ENCODE data around the gene GPR132.
"Not testable (repeated sequence)": the region's sequence is repeated elsewhere in the genome, so short reads cannot be mapped to it uniquely, and the experiment has no call there.

GPR132 gene

DNA sequence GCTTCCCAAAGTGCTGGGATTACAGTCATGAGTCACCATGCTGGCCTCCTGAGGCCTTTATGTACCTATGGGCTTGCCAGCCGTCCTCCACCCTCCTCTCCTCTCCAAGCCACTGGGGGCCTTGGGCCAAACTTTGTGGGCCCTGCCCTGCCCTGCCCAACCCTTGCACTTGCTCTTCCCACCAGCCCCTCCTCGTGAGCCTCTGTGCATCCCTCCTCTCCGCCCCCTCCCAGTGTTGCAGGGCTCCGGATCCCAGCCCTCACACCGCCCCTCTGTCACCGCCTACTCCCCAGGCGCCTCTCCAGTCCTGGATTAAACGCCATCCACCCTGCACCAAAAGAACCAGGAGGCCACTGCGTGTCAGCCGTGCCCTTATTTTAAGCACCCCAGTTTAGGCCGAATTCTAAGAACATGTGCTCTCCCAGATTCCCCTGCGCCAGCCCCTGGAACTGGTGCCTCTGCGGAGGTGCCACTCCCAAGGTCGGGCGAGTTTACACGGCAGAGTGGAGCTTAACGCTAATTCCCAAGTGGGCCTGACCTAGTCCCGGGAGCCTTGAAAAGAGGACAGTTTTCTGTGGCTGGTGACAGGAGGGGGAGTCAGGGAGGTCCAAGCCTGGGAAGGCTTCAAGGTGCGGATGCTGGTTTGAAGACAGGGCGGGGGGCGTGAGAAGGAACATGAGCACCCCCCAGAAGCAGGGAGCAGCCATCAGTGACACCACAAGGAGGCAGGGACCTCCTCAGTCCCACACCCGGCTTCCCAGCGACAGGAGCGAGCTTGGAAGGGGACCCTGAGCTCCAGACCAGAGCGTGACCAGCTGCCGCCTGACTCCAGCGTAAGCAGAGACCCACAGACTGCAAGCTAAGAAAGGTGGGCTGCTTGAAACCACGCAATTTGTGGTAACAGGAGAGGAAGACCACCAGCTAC lies 23.1 kb downstream of the GPR132 start:
- DNase-seq (ENCODE audit: low read depth in 2 of 2) = no peak

- no peak for DNase-seq (ENCODE audit: low read depth in 2 of 2)
These were observed 25.6 kb downstream of the GPR132 start for GRCh38 chr14:105039458-105040205.

GRCh38 chr14:105035616-105036015 lies 29.6 kb downstream of the GPR132 start:
- not testable (repeated sequence) for DNase-seq (ENCODE audit: low read depth in 2 of 2)

- no peak for DNase-seq (ENCODE audit: low read depth in 2 of 2)
These were observed 30.8 kb downstream of the GPR132 start for GRCh38 chr14:105034315-105035039.

DNA sequence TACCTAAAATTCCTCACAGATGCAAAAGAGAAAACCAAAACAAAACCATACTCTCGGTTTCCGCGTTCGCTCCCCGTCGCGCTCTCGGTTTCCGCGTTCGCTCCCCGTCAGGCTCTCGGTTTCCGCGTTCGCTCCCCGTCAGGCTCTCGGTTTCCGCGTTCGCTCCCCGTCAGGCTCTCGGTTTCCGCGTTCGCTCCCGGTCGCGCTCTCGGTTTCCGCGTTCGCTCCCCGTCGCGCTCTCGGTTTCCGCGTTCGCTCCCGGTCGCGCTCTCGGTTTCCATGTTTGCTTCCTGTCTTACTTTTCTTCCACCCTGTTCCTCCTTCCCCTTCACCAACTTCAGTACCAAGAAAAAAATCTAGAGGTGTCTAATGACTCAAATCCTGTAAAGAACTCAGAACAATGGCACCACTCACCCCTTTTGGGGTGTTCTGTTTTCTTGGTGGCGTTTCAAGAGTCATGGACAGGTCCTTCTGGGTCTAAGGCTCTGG lies 31.8 kb downstream of the GPR132 start:
- not testable (repeated sequence) for DNase-seq (ENCODE audit: low read depth in 2 of 2)

GRCh38 chr14:105032451-105032901 lies 32.8 kb downstream of the GPR132 start:
- DNase-seq (ENCODE audit: low read depth in 2 of 2) = not testable (repeated sequence)

DNA sequence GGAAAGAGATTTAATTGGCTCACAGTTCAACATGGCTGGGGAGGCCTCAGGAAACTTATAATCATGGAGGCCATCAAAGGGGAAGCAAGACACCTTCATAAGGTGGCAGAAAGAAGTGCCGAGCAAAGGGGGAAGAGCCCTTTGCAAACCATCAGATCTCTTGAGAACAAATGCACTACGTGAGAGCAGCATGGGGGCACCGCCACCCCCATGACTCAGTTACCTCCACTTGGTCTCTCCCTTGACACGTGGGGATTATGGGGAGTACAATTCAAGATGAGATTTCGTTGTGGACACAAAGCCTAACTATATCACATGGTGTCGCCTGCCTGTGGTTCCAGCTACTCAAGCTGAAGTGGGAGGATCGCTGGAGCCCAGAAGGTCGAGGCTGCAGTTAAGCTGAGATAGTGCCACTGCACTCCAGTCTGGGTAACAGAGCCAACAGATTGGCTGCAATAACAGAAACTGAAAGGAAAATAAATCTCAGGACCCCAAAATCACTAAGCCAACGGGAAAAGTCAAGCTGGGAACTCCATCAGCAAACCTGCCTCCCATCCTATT lies 34.3 kb downstream of the GPR132 start:
- no peak for DNase-seq (ENCODE audit: low read depth in 2 of 2)

- no peak for DNase-seq (ENCODE audit: low read depth in 2 of 2)
These were observed 35.0 kb downstream of the GPR132 start for GRCh38 chr14:105030194-105030593.

DNA sequence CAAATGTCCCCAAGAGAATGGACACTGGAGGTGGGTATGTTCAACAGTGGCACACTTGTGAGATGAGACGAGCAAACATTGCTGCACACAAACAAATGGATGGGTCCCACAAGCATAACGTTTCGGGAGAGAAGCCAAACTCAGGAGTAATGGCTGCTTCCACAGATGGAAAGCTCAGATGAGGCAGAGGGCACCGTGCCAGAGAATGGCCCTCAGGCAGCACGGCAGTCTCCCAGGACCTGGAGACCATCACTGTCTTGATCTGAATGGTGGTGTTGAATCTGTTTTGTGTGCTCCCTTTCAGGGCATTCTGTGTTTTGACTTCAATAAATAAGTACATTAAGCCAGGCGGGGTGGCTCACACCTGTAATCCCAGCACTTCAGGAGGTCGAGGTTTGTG lies 35.8 kb downstream of the GPR132 start:
- DNase-seq (ENCODE audit: low read depth in 2 of 2) = no peak

DNA sequence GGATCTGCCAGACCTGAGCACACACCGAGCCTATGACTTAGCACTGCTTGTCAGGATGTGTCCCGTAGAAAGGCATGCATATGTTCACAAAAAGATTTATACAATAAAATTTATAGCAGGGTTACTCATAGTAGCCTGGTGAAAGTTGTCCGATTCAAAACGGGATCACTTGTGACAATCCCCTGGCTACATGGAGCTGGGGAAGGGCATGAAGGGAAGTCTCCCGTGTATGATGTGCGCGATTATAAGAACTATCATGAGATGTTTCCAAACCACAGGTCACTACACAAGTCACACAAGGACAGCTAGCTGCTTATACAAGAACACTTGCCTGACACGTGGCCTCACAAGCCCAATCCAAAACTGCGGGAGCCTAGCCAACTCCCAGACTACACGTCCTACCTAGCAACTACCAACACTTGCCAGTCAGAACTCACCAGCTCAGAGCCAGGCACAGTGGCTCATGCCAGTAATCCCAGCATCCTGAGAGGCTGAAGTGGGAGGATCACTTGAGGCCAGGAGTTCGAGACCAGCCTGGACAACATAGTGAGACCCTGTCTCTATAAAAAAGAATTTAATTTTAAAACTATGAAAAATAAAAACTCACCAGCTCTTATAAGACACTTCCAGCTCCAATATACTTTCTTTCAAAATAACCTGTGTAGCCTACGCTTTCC lies 36.8 kb downstream of the GPR132 start:
- no peak for DNase-seq (ENCODE audit: low read depth in 2 of 2)

GRCh38 chr14:105027718-105028117 lies 37.5 kb downstream of the GPR132 start:
- not testable (repeated sequence) for DNase-seq (ENCODE audit: low read depth in 2 of 2)

- no peak for DNase-seq (ENCODE audit: low read depth in 2 of 2)
These were observed 38.2 kb downstream of the GPR132 start for GRCh38 chr14:105026802-105027563.

DNA sequence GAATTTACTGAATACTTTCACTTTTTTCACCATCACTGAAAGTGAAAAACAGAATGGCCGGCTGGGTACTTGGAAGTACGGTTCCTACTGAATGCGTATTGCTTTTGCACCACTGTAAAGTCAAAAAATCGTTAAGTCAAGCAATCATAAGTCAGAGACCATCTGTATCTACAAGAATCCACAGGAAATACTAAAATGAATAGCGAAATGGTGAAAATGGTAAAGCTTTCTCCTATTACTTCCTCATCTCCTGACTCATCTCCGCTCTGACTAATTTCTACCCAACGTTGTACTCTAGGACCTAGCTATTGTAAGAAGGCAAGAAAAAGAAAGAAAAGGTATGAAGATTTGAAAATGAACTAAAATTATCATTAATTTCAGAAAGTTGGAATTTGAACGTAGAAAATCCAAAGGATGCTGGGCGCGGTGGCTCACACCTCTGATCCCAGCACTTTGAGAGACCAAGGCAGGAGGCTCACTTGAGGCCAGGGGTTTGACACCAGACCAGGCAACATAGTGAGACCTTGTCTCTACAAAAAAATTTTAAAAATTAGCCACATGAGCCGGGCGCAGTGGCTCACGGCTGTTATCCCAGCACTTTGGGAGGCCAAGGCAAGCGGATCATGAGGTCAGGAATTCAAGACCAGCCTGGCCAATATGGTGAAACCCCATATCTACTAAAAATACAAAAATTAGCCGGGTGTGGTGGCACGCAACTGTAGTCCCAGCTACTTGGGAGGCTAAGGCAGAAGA lies 39.0 kb downstream of the GPR132 start:
- DNase-seq (ENCODE audit: low read depth in 2 of 2) = no peak

DNA sequence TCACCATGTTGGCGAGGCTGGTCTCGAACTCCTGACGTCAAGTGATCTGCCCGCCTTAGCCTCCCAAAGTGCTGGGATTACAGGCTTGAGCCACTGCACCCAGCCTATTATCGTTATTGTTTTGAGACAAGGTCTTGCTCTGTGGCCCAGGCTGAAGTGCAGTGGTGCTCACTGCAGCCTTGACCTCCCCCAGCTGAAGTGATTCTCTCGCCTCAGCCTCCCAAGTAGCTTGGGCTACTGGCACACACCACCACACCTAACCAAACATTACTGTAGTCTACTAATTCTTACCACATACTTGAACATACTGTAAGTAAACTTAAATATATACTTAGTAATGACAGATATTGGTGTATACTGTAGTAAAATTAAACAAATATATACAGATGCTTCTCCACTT lies 39.8 kb downstream of the GPR132 start:
- no peak for DNase-seq (ENCODE audit: low read depth in 2 of 2)

- no peak for DNase-seq (ENCODE audit: low read depth in 2 of 2)
These were observed 41.3 kb downstream of the GPR132 start for GRCh38 chr14:105023791-105024480.

- DNase-seq (ENCODE audit: low read depth in 2 of 2) = no peak
These were observed 42.1 kb downstream of the GPR132 start for GRCh38 chr14:105023144-105023543.

DNA sequence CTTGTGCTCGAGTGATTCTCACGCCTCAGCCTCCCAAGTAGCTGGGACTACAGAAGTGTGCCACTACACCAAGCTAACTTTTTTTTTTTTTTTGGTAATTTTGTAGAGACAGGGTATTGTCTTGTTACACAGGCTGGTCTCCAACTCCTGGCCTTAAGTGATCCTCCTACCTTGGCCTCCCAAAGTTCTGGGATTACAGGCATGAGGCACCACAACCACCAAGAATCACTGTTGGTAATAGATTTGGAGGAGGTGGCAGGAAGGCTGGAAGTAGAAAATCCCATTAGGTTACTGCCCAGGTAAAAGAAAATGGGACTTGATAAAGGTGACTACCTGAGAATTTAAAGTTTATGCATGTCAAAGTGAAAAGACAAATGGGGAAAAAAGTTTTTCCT lies 43.0 kb downstream of the GPR132 start:
- DNase-seq (ENCODE audit: low read depth in 2 of 2) = no peak

GRCh38 chr14:105021656-105022275 lies 43.5 kb downstream of the GPR132 start:
- DNase-seq (ENCODE audit: low read depth in 2 of 2) = peak; percentile 17 to 37

All from stimulated activated CD4-positive, alpha-beta T cell treated with anti-CD3 and anti-CD28 coated beads, Interleukin-12 subunit alpha, Interleukin-12 subunit beta, amount 100 ng/mL, for 24 hours (primary cell).